HepG2 (cell line): Measurements from ENCODE around the gene ZNF500. TPM values are rescaled to one million over a fixed set of nuclear protein-coding genes. Genes with fewer than 3 reads are reported as not detected.
A peak's percentile ranks its signal among the peaks of the same experiment; 100 is the strongest.

Experiments used
- AGO1 ChIP-seq: fragments of 200-400 bp; formaldehyde crosslinking; IDR thresholded peaks from 2 replicates; pipeline ENCODE4 v1.6.1; 2017; ENCODE audit warnings: mild to moderate bottlenecking, low read depth, low read length, moderate library complexity; ENCODE audit not compliant: poor library complexity, severe bottlenecking
- AGO2 ChIP-seq: fragments of 200-400 bp; formaldehyde crosslinking; optimal IDR thresholded peaks from 2 replicates; pipeline ENCODE3; 2017; ENCODE audit warnings: mild to moderate bottlenecking, low read depth, low read length, moderate library complexity
- GATAD2A ChIP-seq: IDR thresholded peaks from 2 replicates; pipeline ENCODE4 v1.6.1; 2016
- HES4 ChIP-seq: sonication (generic); formaldehyde crosslinking; IDR thresholded peaks from 2 replicates; pipeline ENCODE4 v1.9.0; 2021; ENCODE audit warnings: mild to moderate bottlenecking, missing genetic modification reagents, borderline replicate concordance
- HOXA3 ChIP-seq: sonication (generic); formaldehyde crosslinking; IDR thresholded peaks from 2 replicates; pipeline ENCODE4 v1.5.0; 2020; ENCODE audit warnings: missing genetic modification reagents
- HOXA9 ChIP-seq: sonication (generic); formaldehyde crosslinking; IDR thresholded peaks from 2 replicates; pipeline ENCODE4 v1.8.1; 2022; ENCODE audit warnings: missing genetic modification reagents, mild to moderate bottlenecking, moderate library complexity, borderline replicate concordance
- HOXD1 ChIP-seq: sonication (generic); formaldehyde crosslinking; IDR thresholded peaks from 2 replicates; pipeline ENCODE4 v1.5.0; 2020; ENCODE audit warnings: missing genetic modification reagents
- KLF13 ChIP-seq: sonication (generic); formaldehyde crosslinking; IDR thresholded peaks from 2 replicates; pipeline ENCODE4 v1.4.0; 2020; ENCODE audit warnings: mild to moderate bottlenecking, missing genetic modification reagents
- MLLT10 ChIP-seq: sonication (generic); formaldehyde crosslinking; IDR thresholded peaks from 2 replicates; pipeline ENCODE4 v1.4.0; 2020; ENCODE audit warnings: missing genetic modification reagents
- NRL ChIP-seq: sonication (generic); formaldehyde crosslinking; IDR thresholded peaks from 2 replicates; pipeline ENCODE4 v1.5.0; 2020; ENCODE audit warnings: missing genetic modification reagents, mild to moderate bottlenecking, moderate library complexity, borderline replicate concordance
- PCBP1 ChIP-seq: fragments of 200-400 bp; formaldehyde crosslinking; IDR thresholded peaks from 2 replicates; pipeline ENCODE4 v1.6.1; 2017; ENCODE audit warnings: mild to moderate bottlenecking, low read depth, low read length, borderline replicate concordance
- SIN3B ChIP-seq: fragments of 150-350 bp; IDR thresholded peaks from 2 replicates; pipeline ENCODE4 v1.6.1; 2014; ENCODE audit warnings: low read length
- SIX1 ChIP-seq: sonication (generic); formaldehyde crosslinking; IDR thresholded peaks from 2 replicates; pipeline ENCODE4 v1.4.0; 2020; ENCODE audit warnings: missing genetic modification reagents, borderline replicate concordance
- STAG1 ChIP-seq: sonication (generic); formaldehyde crosslinking; IDR thresholded peaks from 2 replicates; pipeline ENCODE4 v1.4.0; 2020; ENCODE audit warnings: missing genetic modification reagents
- TAF1 ChIP-seq: sonication (generic); formaldehyde crosslinking; IDR thresholded peaks from 2 replicates; pipeline ENCODE4 v1.4.0; 2020; ENCODE audit warnings: missing genetic modification reagents
- ZFX ChIP-seq: sonication (generic); formaldehyde crosslinking; IDR thresholded peaks from 2 replicates; pipeline ENCODE4 v1.4.0; 2020; ENCODE audit warnings: mild to moderate bottlenecking, low read depth, missing genetic modification reagents, moderate library complexity
- ZNF251 ChIP-seq: sonication (generic); formaldehyde crosslinking; IDR thresholded peaks from 2 replicates; pipeline ENCODE4 v1.9.0; 2021; ENCODE audit warnings: mild to moderate bottlenecking, missing genetic modification reagents
- ZNF354B ChIP-seq: sonication (generic); formaldehyde crosslinking; IDR thresholded peaks from 2 replicates; pipeline ENCODE4 v1.8.0; 2022; ENCODE audit warnings: mild to moderate bottlenecking, missing genetic modification reagents
- ZNF790 ChIP-seq: sonication (generic); formaldehyde crosslinking; IDR thresholded peaks from 2 replicates; pipeline ENCODE4 v1.8.0; 2022; ENCODE audit warnings: missing genetic modification reagents, mild to moderate bottlenecking, borderline replicate concordance
- polyA plus RNA-seq, 8 experiments: library from polyadenylated mRNA; depleted of rRNA in 3 of 8; stranded (reverse) in 7 of 8; unstranded in 1 of 8; fragments of >200 nt; fragmentation: Illumina TruSeq in 4 of 8; extraction: Trizol in 4 of 8; gene quantifications; 2 replicates each; pipeline versions ENCODE4 v1.2.1 to v1.2.3, GENCODE V29; 2011 to 2016; ENCODE audit warnings: low read depth in 4 of 8, missing spikeins in 1 of 8, mixed read lengths in 1 of 8; ENCODE audit not compliant: insufficient read depth in 1 of 8
- total RNA-seq, 5 experiments: library from RNA; depleted of rRNA; stranded (reverse); fragments of >200 nt; fragmentation: Illumina TruSeq; extraction: Trizol; gene quantifications; 2 replicates each; pipeline ENCODE4 v1.2.3, GENCODE V29; 2016; ENCODE audit warnings: low read depth in 1 of 5
- TF ChIP-seq, protein P1 (sequence below): sonication (generic); formaldehyde crosslinking; IDR thresholded peaks from 2 replicates; pipeline ENCODE4 v1.4.0; 2020; ENCODE audit warnings: low read depth, mild to moderate bottlenecking, missing genetic modification reagents
- TF ChIP-seq, protein P2 (sequence below), 2 experiments: fragments of 450-650 bp in 1 of 2; sonication (generic) in 1 of 2; formaldehyde crosslinking; IDR thresholded peaks; 2 replicates each; pipeline versions ENCODE4 v1.5.0 to v1.8.0; 2020 to 2022; ENCODE audit warnings: mild to moderate bottlenecking in 1 of 2, missing genetic modification reagents in 1 of 2
- TF ChIP-seq, protein P3 (sequence below), 2 experiments: sonication (generic) in 1 of 2; formaldehyde crosslinking in 1 of 2; IDR thresholded peaks; 2 replicates each; pipeline versions ENCODE4 v1.5.1 to v1.6.1; 2011 to 2020; ENCODE audit warnings: borderline replicate concordance in 1 of 2, low read depth in 1 of 2, low read length in 1 of 2, mild to moderate bottlenecking in 1 of 2, missing genetic modification reagents in 1 of 2, moderate library complexity in 1 of 2
- TF ChIP-seq, protein P4 (sequence below): fragments of 450-650 bp; IDR thresholded peaks from 2 replicates; pipeline ENCODE4 v1.6.1; 2017; ENCODE audit warnings: mild to moderate bottlenecking

The ZNF500 gene
- total and polyA plus RNA-seq, 2 of the 13 experiments (the other 11 are each of a cell fraction or from before 2014, with no cell fraction given) = 6.1 to 12.2 TPM

DNA sequence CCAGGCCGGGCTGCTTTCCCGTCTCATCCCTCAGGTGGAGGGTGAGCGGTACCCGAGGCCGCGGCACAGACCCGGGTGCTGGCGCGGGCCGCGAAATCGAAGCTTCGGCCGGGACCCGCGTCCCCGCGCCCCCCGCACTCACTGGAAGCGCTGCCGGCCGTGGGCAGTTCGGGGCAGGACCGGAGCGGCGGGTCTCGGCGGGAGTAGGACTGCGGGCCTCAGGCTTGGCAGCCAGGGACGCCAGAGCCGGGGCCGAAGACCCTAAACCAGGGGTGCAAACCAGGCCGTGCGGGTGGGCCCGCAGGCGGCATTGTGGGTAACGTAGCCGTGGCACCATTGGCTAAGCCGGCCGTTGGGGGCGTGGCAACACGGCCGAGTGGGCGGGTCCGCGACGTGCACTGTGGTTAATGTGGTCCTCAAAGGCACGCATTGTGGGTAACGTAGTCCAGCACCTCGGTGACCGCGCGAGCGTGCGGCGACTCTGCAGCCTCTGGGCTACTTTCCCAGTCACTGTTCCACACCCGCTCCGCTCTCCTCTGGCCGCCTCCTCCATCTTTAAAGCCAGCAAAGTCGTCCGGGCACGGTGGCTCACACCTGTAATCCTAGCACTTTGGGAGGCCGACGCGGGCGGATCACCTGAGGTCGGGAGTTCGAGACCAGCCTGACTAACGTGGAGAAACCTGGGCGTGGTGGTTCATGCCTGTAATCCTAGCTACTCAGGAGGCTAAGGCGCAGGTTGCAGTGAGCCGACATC is at the start of gene ZNF500 (continued):
- TF ChIP-seq, protein P1, sequence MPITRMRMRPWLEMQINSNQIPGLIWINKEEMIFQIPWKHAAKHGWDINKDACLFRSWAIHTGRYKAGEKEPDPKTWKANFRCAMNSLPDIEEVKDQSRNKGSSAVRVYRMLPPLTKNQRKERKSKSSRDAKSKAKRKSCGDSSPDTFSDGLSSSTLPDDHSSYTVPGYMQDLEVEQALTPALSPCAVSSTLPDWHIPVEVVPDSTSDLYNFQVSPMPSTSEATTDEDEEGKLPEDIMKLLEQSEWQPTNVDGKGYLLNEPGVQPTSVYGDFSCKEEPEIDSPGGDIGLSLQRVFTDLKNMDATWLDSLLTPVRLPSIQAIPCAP = 0 out of 2 replicates have a peak, but pooled peaks have one; percentile 66
- TF ChIP-seq, protein P2, sequence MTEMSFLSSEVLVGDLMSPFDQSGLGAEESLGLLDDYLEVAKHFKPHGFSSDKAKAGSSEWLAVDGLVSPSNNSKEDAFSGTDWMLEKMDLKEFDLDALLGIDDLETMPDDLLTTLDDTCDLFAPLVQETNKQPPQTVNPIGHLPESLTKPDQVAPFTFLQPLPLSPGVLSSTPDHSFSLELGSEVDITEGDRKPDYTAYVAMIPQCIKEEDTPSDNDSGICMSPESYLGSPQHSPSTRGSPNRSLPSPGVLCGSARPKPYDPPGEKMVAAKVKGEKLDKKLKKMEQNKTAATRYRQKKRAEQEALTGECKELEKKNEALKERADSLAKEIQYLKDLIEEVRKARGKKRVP (CRISPR knock-in tag; IDR thresholded peaks at IDR 0.05) = no peak
- TF ChIP-seq GATAD2A (CRISPR knock-in tag) = peak; percentile 11; the same call in 1 of the 2 replicates
- TF ChIP-seq SIX1 (CRISPR knock-in tag) = no peak
- TF ChIP-seq KLF13 (CRISPR knock-in tag) = no peak
- TF ChIP-seq HOXA3 (CRISPR knock-in tag) = peak; percentile 90
- TF ChIP-seq NRL (CRISPR knock-in tag) = peak; percentile 31; the same call in 1 of the 2 replicates
- peak; percentile 88 for TF ChIP-seq AGO2
- TF ChIP-seq, protein P3, sequence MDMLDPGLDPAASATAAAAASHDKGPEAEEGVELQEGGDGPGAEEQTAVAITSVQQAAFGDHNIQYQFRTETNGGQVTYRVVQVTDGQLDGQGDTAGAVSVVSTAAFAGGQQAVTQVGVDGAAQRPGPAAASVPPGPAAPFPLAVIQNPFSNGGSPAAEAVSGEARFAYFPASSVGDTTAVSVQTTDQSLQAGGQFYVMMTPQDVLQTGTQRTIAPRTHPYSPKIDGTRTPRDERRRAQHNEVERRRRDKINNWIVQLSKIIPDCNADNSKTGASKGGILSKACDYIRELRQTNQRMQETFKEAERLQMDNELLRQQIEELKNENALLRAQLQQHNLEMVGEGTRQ (IDR thresholded peaks at IDR 0.05; ENCODE audit: low read depth, low read length) = no peak
- TF ChIP-seq, protein P3 (CRISPR knock-in tag; IDR thresholded peaks at IDR 0.05; ENCODE audit: borderline replicate concordance) = no peak
- peak; percentile 87 for TF ChIP-seq TAF1
- TF ChIP-seq ZNF251 (CRISPR knock-in tag) = no peak
- 0 out of 2 replicates have a peak, but pooled peaks have one; percentile 52 for TF ChIP-seq SIN3B
- TF ChIP-seq PCBP1 = peak; percentile 79; the same call in 1 of the 2 replicates
- TF ChIP-seq STAG1 = no peak
- no peak; the same call in 1 of the 2 replicates for TF ChIP-seq ZNF790
- no peak for TF ChIP-seq HOXD1 (CRISPR knock-in tag)
- TF ChIP-seq, protein P4, sequence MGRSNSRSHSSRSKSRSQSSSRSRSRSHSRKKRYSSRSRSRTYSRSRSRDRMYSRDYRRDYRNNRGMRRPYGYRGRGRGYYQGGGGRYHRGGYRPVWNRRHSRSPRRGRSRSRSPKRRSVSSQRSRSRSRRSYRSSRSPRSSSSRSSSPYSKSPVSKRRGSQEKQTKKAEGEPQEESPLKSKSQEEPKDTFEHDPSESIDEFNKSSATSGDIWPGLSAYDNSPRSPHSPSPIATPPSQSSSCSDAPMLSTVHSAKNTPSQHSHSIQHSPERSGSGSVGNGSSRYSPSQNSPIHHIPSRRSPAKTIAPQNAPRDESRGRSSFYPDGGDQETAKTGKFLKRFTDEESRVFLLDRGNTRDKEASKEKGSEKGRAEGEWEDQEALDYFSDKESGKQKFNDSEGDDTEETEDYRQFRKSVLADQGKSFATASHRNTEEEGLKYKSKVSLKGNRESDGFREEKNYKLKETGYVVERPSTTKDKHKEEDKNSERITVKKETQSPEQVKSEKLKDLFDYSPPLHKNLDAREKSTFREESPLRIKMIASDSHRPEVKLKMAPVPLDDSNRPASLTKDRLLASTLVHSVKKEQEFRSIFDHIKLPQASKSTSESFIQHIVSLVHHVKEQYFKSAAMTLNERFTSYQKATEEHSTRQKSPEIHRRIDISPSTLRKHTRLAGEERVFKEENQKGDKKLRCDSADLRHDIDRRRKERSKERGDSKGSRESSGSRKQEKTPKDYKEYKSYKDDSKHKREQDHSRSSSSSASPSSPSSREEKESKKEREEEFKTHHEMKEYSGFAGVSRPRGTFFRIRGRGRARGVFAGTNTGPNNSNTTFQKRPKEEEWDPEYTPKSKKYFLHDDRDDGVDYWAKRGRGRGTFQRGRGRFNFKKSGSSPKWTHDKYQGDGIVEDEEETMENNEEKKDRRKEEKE = no peak
- TF ChIP-seq HES4 (CRISPR knock-in tag) = no peak; the same call in 1 of the 2 replicates
- TF ChIP-seq AGO1 = no peak
- TF ChIP-seq ZFX (CRISPR knock-in tag) = peak; percentile 99
- no peak for TF ChIP-seq MLLT10 (CRISPR knock-in tag)
- no peak for TF ChIP-seq ZNF354B (CRISPR knock-in tag)
- 0 out of 2 replicates have a peak, but pooled peaks have one; percentile 29 for TF ChIP-seq HOXA9 (CRISPR knock-in tag)
